Esophagus (tissue), 2 donors: ENCODE results near the gene RRP8. TPM values are rescaled to one million over a fixed set of nuclear protein-coding genes. Genes with fewer than 3 reads are reported as not detected.

Experiments
- H3K27ac ChIP-seq, 2 donors: one replicate each; pipeline ENCODE4 v1.5.1; 2013; ENCODE audit warnings: low read depth in 2 of 2, mild to moderate bottlenecking in 2 of 2, inconsistent platforms in 1 of 2, low read length in 1 of 2, moderate library complexity in 1 of 2
- H3K27me3 ChIP-seq, 2 donors: one replicate each; pipeline ENCODE4 v1.6.1; 2013; ENCODE audit warnings: low read length in 2 of 2, control low read depth in 1 of 2, mild to moderate bottlenecking in 1 of 2; ENCODE audit not compliant: insufficient read depth in 2 of 2, control insufficient read depth in 1 of 2
- H3K36me3 ChIP-seq, 2 donors: one replicate each; pipeline ENCODE4 v1.6.1; 2013; ENCODE audit warnings: low read length in 1 of 2; ENCODE audit not compliant: control insufficient read depth in 2 of 2, insufficient read depth in 2 of 2
- H3K4me1 ChIP-seq, 2 donors: one replicate each; pipeline ENCODE4 v1.6.1; 2013; ENCODE audit warnings: low read length in 1 of 2; ENCODE audit not compliant: control insufficient read depth in 2 of 2, insufficient read depth in 2 of 2
- H3K4me3 ChIP-seq, 2 donors: one replicate each; pipeline ENCODE4 v1.5.1; 2013; ENCODE audit warnings: low read length in 2 of 2, mild to moderate bottlenecking in 2 of 2, low read depth in 1 of 2, moderate library complexity in 1 of 2
- H3K9me3 ChIP-seq, 2 donors: one replicate each; pipeline ENCODE4 v1.6.1; 2013; ENCODE audit warnings: mild to moderate bottlenecking in 2 of 2, low read depth in 1 of 2, low read length in 1 of 2, moderate library complexity in 1 of 2; ENCODE audit not compliant: control insufficient read depth in 2 of 2, insufficient read depth in 1 of 2
- whole genome bisulfite sequencing, 2 donors: extraction: QIAGEN DNeasy Blood & Tissue Kit; methylation state at CpG; one replicate each; pipeline ENCODE4 v1.1.7; 2013; 5-methylcytosine and 5-hydroxymethylcytosine counted together
- polyA plus RNA-seq, 2 donors: library from polyadenylated mRNA; stranded (reverse); fragments of 200-250 nt; gene quantifications; one replicate each; pipeline ENCODE4 v1.2.3, GENCODE V29; 2013
- donor health status: healthy with polysubstance abuse.
- donor health status: Bipolar disorder and iron deficiency.

RRP8 gene
- polyA plus RNA-seq, 2 donors = 12.4 to 12.6 TPM

DNA sequence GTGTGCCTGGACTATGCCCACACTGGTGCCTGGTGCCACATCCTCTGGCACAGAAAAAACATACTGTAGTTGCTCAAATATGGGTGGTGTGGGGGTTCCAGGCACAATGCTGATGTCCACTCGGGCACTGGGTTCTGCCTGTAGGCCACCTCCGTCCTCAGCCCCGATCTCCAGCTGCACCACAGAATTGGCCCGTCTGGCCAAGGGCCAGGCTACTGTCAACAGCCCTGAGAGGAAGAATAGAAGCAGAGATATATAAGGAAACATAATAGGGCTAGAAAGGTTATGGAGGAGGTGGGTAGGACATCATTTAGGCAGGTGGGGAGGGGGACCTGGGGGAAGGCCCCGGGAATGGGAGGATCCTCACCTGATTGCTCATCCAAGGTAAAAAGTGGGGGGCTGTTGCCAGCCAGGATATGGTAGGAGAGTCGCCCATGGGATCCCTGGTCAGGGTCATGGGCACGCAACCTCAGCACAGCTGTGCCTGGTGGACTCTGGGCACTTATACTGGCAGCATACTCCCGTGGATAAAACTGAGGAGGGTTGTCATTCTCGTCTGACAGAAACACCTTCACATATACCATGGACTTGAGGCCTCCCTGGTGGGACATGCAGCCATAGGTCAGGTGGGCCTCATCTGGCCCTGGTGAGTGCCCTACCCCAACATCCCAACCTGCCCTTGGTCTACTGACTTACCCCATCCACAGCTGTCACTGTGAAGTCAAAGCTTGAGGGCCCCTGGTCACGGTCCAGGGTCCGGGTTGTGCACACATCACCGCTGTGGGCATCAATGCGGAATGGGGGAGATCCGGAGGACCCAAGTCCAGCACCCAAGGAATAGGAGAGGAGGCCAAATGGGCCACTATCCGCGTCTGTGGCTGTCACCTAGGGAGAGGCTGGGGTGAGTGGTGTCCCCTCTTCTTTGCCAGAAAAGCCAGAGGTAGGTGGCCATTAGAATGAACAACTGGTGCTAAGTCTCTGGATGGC, 30.3 kb upstream of the RRP8 start:
- 90 to 94% methylated on average over 16 of the region's 16 CpGs for WGBS, 2 donors
- H3K4me1 ChIP-seq = peaks cover 2 to 4% of the 10 kb centered on the region in 2 donors
- peaks cover 0 to 4% of the 10 kb centered on the region in 2 donors for H3K36me3 ChIP-seq
- H3K4me3 ChIP-seq = no peak overlapping the region
- H3K9me3 ChIP-seq = peaks cover 0 to 6% of the 10 kb centered on the region in 2 donors
- no peak overlapping the region for H3K27ac ChIP-seq
- no peaks in the 10 kb centered on the region for H3K27me3 ChIP-seq

DNA sequence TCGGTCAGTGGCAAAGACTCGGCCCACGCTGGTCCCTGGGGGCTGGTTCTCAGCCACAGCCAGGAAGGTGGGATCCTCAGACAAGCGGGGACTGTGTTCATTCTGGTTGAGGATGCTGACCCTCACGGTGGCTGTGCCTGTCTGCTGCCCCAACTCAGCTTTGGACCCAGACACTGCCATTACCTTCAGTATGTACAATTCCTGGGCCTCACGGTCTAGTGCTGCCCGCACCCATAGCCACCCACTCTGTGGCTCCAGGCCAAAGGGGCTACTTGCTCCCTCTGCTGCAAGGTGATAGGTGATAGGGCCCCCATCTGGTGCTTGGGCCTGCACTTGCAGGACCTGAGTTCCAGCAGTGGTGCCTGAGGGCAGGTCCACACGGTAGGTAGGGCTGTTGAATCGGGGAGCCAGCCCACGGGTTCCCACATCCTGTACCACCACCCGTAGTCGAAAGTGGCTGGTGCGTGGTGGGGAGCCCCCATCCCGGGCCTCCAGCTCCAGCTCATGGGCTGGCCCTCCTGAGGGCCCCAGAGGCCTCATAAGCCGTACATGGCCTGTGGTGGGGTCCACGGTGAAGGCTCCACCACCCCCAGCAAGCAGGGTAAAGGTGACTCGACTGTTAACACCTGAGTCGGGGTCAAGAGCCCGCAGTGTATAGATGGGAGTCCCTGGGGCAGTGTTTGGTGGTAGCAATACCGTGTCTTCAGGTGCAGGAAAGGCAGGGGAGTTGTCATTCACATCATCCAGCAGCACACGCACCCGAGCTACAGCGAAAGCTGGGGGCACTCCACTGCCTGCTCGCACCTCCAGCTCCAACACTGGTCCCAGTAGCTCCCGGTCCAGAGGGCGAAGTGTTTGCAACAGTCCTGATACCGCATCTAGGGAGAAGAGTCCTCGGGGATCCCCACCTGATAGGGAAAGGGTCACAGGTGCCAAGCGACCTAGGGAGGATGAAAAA, 29.0 kb upstream of the RRP8 start:
- H3K27ac ChIP-seq = no peak overlapping the region
- H3K9me3 ChIP-seq = peaks cover 0 to 6% of the 10 kb centered on the region in 2 donors
- WGBS, 2 donors = 91% methylated on average over 29 of the region's 29 CpGs
- H3K36me3 ChIP-seq = peaks cover 0 to 6% of the 10 kb centered on the region in 2 donors
- no peak overlapping the region for H3K4me3 ChIP-seq
- no peaks in the 10 kb centered on the region for H3K27me3 ChIP-seq
- peaks cover 2 to 5% of the 10 kb centered on the region in 2 donors for H3K4me1 ChIP-seq

GRCh38 chr11:6631361-6631890, 28.0 kb upstream of the RRP8 start:
- Histone ChIP-seq H3K4me1 (peaks cover 2 to 7% of the 10 kb centered on the region in 2 donors), H3K27ac (no peak overlapping the region), H3K27me3 (no peaks in the 10 kb centered on the region), H3K36me3 (peaks cover 0 to 11% of the 10 kb centered on the region in 2 donors), H3K9me3 (peaks cover 0 to 6% of the 10 kb centered on the region in 2 donors), H3K4me3 (no peak overlapping the region)
- WGBS, 2 donors = 92 to 95% methylated on average over 11 of the region's 11 CpGs

DNA sequence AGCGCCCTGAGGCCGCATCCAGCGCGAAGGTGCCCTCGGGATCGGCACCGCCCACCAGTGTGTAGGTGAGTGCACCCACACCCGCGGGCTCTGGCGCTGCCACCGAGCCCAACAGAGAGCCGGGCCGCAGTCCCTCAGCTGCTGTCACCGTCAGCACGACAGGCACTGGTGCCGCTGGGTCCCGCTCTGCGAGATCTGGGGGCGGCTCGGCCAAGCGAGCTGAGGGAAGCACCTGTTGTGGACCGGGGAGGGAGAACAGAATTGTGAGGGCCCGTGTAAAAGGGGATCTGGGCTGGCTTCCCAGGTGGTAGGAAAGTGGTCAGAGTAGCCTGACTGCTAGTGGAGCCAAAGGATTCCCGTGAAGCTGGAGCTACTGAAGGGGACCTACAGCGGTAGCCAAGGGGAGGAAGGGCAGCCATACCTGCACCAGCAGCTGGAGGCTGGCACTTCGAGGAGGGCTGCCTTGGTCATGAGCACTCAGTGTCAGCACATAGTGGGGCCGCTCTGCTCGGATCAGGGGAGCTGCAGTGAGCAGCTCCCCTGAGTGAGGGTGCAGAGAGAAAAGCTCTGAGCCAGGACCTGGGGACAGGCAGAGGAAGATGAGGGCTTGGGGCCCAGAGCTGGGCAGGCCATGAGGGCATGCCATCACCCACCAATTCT, 27.3 kb upstream of the RRP8 start:
- peaks cover 0 to 6% of the 10 kb centered on the region in 2 donors for H3K9me3 ChIP-seq
- H3K4me1 ChIP-seq = peaks cover 2 to 7% of the 10 kb centered on the region in 2 donors
- WGBS, 2 donors = 46 to 55% methylated on average over 26 to 28 of the region's 28 CpGs
- H3K36me3 ChIP-seq = peaks cover 0 to 11% of the 10 kb centered on the region in 2 donors
- H3K4me3 ChIP-seq = peak overlapping the region; percentile 23
- no peaks in the 10 kb centered on the region for H3K27me3 ChIP-seq
- H3K27ac ChIP-seq = no peak overlapping the region

DNA sequence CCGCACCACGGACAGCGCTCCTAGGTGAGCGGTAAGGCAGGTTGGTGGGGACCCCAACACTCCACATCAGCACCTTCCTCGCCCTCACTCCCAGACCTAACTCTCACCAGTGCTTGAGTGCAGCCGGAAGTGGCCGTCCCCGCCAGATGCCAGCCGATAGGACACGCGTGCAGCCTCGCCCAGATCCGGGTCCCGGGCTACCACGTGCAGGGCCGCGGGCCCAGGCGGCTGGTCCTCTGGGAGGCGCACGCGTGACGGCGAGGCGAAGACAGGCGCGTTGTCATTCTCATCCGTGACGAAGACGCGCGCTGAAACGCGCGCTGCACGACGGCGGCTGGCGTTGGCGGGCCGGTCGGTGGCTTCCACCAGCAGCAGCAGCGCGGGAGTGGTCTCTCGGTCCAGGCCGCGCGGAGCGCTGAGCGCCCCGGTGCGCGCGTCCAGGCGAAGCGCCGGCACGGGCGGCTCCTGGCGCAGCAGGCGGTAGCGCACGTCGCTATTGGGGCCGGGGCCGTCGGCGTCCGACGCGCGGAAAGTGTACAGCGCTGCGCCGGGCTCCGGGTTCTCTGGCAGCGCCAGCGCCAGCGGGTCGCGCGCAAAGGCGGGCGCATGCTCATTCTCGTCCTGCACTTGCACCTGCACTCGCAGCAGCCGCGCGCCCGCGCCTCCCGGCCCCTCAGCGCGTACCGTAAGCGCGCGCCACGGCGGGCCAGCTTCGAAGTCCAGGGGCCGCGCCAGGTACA, 26.6 kb upstream of the RRP8 start:
- Histone ChIP-seq H3K36me3 (peaks cover 0 to 11% of the 10 kb centered on the region in 2 donors), H3K4me3 (peak overlapping the region; percentile 23), H3K27me3 (no peaks in the 10 kb centered on the region), H3K27ac (no peak overlapping the region), H3K9me3 (peaks cover 0 to 6% of the 10 kb centered on the region in 2 donors), H3K4me1 (peaks cover 2 to 7% of the 10 kb centered on the region in 2 donors)
- WGBS, 2 donors = 56 to 63% methylated on average over 90 to 102 of the region's 102 CpGs

- WGBS, 2 donors = 91 to 93% methylated on average over 24 of the region's 24 CpGs
- Histone ChIP-seq H3K4me3 (no peak overlapping the region), H3K9me3 (peaks cover 0 to 6% of the 10 kb centered on the region in 2 donors), H3K27ac (no peak overlapping the region), H3K27me3 (no peaks in the 10 kb centered on the region), H3K4me1 (peaks cover 2 to 7% of the 10 kb centered on the region in 2 donors), H3K36me3 (peaks cover 0 to 14% of the 10 kb centered on the region in 2 donors)
Measured at GRCh38 chr11:6629573-6629891, 26.1 kb upstream of the RRP8 start.

DNA sequence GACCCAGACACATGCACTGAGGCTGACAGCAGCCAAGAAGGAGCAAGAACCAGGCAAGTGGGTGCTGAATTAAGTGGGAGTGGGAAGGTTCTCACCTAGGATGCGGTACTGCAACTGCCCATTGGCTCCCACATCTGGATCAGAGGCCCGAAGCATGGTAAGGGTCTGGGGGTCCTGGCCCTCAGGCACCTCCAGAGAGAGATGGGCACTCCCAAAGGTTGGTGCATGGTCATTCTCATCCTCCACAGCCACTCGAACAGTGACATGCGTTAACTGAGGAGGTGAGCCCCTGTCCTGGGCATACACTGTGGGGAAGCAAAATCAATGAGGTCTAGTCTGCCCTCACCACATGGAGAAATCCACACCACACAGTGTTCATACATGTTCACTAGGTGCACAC, 25.1 kb upstream of the RRP8 start:
- peaks cover 2 to 7% of the 10 kb centered on the region in 2 donors for H3K4me1 ChIP-seq
- peaks cover 0 to 14% of the 10 kb centered on the region in 2 donors for H3K36me3 ChIP-seq
- H3K9me3 ChIP-seq = peaks cover 0 to 6% of the 10 kb centered on the region in 2 donors
- no peaks in the 10 kb centered on the region for H3K27me3 ChIP-seq
- H3K27ac ChIP-seq = no peak overlapping the region
- no peak overlapping the region for H3K4me3 ChIP-seq
- WGBS, 2 donors = 95 to 97% methylated on average over 4 of the region's 4 CpGs

- peaks cover 0 to 14% of the 10 kb centered on the region in 2 donors for H3K36me3 ChIP-seq
- H3K4me1 ChIP-seq = peaks cover 2 to 7% of the 10 kb centered on the region in 2 donors
- H3K27ac ChIP-seq = no peak overlapping the region
- WGBS, 2 donors = 57 to 62% methylated on average over 2 of the region's 2 CpGs
- no peaks in the 10 kb centered on the region for H3K27me3 ChIP-seq
- peaks cover 0 to 6% of the 10 kb centered on the region in 2 donors for H3K9me3 ChIP-seq
- H3K4me3 ChIP-seq = no peak overlapping the region
Measured at GRCh38 chr11:6627762-6628241, 24.4 kb upstream of the RRP8 start.
